T1000 (cell line): ENCODE data around the gene MRPS2.
"Not testable (repeated sequence)": the region's sequence is repeated elsewhere in the genome, so short reads cannot be mapped to it uniquely, and the experiment has no call there.

ENCODE experiments used
- DNase-seq: peaks from one replicate; lab custom pipeline; 2025; ENCODE audit warnings: mixed read lengths; lab: John Stamatoyannopoulos, UW

MRPS2 gene

GRCh38 chr9:135531096-135531495 is 30.6 kb downstream of the MRPS2 start:
- no peak for DNase-seq

- no peak for DNase-seq
Measured at GRCh38 chr9:135533113-135533512, 32.6 kb downstream of the MRPS2 start.

GRCh38 chr9:135533674-135534073 is 33.2 kb downstream of the MRPS2 start:
- DNase-seq, result no peak

- DNase-seq, result not testable (repeated sequence)
Measured at GRCh38 chr9:135534192-135534711, 33.8 kb downstream of the MRPS2 start.

- DNase-seq, result not testable (repeated sequence)
Measured at GRCh38 chr9:135534826-135535225, 34.3 kb downstream of the MRPS2 start.

GRCh38 chr9:135535631-135536030 is 35.1 kb downstream of the MRPS2 start:
- DNase-seq, result not testable (repeated sequence)

GRCh38 chr9:135536216-135536615 is 35.7 kb downstream of the MRPS2 start:
- no peak for DNase-seq

- not testable (repeated sequence) for DNase-seq
Measured at GRCh38 chr9:135543262-135543894, 42.9 kb downstream of the MRPS2 start.

- no peak for DNase-seq
Measured at GRCh38 chr9:135544981-135545635, 44.6 kb downstream of the MRPS2 start.

- DNase-seq, result not testable (repeated sequence)
Measured at GRCh38 chr9:135545646-135546176, 45.2 kb downstream of the MRPS2 start, which contains the start of gene OBP2A. OBP2A (plus strand) TSS chr9:135546126; CDS start chr9:135546181, 55 bp downstream.

- not testable (repeated sequence) for DNase-seq
Measured at GRCh38 chr9:135546792-135547617, 46.5 kb downstream of the MRPS2 start.

GRCh38 chr9:135547756-135548736 is 47.6 kb downstream of the MRPS2 start:
- DNase-seq, result no peak

GRCh38 chr9:135549478-135550343 is 49.2 kb downstream of the MRPS2 start:
- not testable (repeated sequence) for DNase-seq

- DNase-seq, result no peak
Measured at GRCh38 chr9:135550344-135550918, 49.9 kb downstream of the MRPS2 start.

GRCh38 chr9:135551031-135551430 is 50.5 kb downstream of the MRPS2 start:
- no peak for DNase-seq

- DNase-seq, result no peak
Measured at GRCh38 chr9:135551456-135551855, 51.0 kb downstream of the MRPS2 start.

GRCh38 chr9:135552021-135552697 is 51.7 kb downstream of the MRPS2 start:
- no peak for DNase-seq

GRCh38 chr9:135552698-135553171 is 52.3 kb downstream of the MRPS2 start:
- no peak for DNase-seq
